ENCODE data around the gene GSE1. TPM values are rescaled to one million over a fixed set of nuclear protein-coding genes. Genes with fewer than 3 reads are reported as not detected.

The GSE1 gene
- total RNA-seq, 1 experiment from 2014 or later: 11.3 TPM

DNA sequence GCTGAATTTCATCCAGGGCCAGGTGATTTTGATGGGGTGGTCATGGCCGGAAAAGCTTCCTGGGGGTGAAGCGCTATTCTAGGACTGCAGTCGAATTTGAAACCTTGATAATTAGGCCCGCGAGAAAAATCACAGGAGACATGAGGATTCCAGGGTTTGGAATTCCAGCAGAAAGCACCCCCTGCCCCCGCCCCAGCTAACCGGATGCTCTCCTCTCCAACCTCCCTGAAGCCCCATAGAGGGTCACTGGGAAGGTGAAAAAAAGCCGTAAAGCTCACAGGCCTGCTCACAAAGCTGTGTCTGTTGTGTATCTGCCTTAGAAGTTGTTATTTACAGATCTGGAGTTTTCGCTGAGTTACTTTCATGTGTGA lies 76.8 kb downstream of the GSE1 start:
- DNase-seq (ENCODE audit: extremely low read depth, low read depth): no peak

DNA sequence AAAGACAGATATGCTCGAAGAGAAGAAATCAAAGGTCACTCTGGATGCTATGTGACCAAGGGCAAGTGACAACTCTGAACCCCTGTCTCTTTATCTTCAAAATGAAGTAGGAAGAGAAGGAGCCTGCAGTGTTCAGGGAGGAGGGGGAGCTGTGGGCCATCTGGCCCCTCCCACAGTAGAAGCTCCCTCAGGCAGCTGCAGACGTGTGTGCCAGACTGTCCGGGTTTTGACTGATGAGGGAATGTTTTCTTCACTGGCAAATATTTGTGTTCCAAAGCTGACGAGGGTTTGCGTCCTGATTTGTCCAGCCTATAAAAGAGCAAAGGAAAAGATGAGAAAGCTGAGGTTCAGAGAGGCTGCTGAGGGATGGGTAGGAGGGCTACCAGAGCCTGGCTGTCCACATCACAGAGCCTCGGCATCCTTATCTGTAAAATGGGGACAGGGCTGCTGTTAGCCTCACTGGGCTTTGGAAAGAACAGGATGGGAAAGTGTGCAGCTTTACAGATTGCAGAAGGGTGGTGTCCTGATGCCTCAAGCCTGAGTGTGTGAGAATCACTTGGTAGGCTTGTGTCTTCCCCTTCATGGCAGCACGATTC lies 77.4 kb downstream of the GSE1 start:
- DNase-seq (ENCODE audit: extremely low read depth, low read depth): no peak

DNA sequence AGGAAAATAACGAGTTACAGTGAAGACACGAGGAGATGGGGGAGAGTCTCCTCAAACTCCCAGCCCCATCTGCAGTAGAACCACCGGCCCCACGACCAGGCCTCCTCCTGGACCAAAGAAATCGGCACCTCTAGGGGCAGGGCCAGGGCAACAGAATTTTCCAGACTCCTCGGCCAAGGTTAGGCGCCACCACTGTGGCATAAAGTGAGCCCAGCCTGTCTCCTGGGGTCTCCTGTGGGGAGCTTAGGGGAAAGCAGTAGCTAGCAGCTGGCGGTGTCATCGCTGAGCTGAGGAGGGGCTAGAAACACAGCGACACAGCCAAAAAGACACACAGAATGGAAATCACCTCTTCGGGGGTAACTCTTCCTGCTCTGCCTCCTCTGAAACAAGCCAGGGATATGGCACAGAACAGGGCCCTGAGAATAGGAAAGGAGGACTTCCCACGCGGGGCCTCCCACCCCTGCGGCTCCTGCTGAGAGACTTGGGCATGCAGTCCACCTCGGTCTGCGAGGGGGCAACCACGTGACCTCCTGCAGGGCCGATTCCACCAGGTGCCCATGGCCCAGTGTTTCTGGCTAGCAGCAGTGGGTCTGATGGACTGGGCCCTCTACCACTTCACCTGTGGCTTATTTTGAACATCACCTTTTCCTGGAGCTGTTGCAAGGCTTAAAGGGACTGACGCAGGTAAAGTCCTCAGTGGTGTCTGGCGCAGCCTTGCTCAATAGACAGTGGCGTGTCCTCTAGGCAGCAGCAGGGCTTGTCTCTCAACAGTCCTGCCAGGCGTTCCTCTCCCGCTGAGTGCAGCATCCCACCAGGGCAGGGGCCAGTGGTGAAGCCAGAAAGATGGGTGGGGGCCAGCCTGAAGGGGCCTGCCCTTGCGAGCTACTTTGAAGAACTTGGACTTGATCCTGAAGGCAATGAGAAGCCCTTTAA lies 82.3 kb downstream of the GSE1 start:
- DNase-seq (ENCODE audit: extremely low read depth, low read depth): no peak

DNA sequence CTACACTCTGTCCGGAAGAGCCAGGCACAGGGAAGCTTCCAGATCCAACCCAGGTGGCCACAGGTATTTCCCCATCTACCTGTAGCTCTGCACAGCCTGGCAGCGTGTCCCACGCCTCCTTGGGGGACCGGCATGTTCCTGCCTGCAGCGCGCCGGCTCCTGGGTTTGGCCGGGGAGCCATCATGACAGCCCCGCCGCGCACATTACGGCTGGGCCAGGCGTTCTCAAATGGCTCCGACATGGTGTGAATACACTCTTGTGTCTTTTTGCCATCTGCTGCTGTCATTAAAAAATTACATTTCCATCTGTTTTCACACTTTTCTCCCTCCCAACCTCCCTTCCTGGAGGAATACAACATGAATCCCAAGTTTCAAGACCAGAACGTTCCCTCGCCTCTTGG lies 83.7 kb downstream of the GSE1 start:
- DNase-seq (ENCODE audit: extremely low read depth, low read depth): no peak

DNA sequence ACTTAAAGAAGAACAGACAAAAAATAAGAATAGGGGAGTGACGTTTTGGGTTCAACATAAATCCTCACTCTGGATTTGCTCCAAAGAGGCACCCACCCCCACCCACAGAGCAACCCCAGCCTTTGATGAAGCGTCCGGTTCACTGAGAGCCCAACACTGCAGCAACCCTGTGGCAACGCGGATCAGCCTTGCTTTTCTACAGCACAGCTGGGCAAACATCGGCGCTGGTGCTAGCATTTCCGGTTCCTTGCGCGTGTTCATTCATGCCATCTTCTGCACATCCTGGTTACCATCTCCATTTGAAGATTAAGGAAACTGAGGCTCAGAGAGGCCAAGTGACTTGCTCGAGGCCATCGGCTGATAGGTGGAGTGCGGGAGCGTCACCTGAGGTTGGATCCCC lies 84.3 kb downstream of the GSE1 start:
- no peak for DNase-seq (ENCODE audit: extremely low read depth, low read depth)

DNA sequence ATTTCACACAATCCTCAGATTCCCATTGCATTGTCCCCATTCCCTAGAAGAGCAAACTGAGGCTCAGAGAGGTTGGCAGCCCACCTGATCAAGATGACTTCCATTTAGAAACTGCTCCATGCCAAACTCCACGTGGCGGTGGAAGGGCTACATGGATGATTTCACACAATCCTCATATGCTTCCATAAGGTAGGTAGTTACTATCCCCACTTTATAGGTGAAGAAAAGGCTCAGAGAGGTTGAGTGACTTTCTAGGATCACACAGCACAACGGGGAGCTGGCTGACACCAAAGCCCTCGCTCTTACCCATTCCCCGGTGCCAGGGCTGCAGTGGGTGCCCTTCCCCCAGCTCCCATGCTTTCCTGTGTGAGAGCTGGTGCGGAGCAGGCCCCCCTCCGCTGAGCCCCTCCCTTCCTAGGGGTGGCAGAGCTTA lies 85.4 kb downstream of the GSE1 start:
- no peak for DNase-seq (ENCODE audit: extremely low read depth, low read depth)

DNA sequence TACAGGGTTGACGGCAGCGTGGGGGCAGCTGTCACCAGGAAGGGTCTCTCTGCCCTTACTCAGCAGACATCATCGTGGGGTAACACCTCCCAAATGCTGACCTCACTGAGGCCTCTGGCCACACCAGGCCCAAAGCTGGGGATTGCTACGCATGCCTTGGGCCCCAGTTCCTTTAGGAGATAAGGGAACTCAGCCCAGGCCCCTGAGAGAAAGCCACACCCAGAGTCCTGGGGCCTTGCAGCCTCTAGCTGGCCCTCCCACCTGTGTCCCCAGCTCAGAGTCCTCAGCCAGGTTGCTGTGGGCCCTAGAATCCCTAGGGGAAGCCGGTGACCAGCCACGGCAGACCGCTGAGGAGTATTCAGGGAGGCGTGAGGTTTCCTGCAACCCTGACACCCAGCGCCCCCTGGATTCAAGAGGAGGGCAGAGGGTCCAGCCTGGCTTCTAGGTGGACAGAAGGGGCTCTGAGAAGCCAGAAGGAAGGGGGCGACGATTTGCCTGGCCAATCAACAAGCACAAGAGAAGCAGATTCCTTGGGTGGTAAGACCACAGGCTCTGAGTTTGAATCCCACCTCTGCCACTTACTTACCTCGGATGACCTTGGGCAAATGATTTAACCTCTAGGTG lies 85.9 kb downstream of the GSE1 start:
- no peak for DNase-seq (ENCODE audit: extremely low read depth, low read depth)

DNA sequence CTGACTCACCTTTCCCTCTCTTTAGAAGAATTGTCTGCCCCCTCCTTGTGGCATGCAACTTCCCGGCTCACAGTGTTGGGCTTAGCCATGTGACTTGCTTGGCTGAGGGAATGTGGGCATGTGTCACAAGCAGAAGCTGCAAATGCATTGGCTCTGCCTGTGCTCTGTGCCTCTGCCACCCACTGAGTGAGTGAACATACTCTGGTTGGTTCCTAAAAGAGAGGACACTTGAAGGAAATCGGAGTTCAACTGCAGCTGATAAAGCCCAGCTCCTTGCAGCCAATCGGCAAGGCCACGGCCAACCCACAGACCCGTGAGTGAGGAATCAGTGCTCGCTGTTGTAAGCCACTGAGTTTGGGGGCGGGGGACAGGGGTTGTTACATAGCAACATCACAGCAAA lies 86.5 kb downstream of the GSE1 start:
- DNase-seq (ENCODE audit: extremely low read depth, low read depth): no peak

DNA sequence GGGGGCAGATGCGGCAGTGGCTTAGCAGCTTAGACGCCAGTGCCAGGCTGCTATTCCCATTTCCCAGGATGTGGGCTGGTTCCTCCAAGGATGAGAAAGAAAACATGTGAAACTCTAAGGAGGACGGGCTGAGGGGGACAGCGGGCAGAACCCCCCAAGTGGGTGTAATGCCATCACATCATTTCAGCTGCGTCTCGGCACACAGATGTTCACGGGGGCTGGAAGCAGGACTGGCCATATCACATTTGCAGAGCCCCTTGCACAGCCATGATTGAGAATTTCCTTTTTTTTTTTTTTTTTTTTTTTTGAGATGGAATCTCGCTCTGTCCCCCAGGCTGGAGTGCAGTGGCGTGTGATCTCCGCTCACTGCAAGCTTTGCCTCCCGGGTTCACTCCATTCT lies 90.9 kb downstream of the GSE1 start:
- no peak for DNase-seq (ENCODE audit: extremely low read depth, low read depth)

DNA sequence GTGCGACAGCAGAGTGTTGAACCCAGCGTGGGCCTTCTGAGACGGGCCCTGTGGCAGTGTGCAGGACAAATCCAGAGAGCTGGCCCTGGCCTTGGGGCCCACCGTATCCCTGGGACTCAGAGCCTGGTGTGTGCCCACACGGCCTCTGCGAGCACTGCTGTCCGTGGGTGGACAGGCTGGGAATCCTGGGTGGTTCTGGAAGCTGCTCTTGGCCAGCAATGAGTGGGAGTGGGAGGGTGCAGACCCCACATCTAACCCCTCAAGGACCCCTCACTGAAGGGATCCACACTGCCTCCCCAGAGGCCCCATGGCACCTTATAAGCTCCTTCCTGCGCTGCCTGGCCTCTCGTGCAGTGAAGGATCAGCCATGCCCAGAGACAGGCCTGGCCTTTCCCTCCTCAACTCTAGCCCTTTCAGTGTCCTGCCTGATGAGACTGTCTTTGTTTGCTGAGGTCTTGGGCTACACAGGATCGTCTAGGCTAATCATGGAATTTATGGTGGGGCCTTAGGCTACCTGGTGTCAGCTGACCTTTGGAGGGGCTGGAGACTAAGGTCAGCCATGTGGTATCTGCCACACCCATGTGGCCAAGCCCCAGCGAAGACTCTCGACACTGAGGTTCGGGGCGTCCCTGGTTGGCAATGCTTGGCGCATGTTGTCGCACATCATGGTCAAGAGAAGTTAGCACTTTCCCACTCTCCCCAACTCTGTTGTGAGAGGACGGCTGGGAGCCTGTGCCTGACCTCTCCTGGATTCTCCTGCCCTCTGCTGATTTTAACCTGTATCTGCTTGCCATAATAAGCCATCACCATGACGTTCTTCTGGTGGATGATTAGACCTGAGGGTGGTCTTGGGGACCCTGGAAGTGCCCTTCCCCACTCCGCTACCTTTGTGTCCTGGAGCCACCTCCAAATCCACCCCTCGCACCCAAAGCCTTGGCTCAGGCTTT lies 92.1 kb downstream of the GSE1 start:
- no peak for DNase-seq (ENCODE audit: extremely low read depth, low read depth)

DNA sequence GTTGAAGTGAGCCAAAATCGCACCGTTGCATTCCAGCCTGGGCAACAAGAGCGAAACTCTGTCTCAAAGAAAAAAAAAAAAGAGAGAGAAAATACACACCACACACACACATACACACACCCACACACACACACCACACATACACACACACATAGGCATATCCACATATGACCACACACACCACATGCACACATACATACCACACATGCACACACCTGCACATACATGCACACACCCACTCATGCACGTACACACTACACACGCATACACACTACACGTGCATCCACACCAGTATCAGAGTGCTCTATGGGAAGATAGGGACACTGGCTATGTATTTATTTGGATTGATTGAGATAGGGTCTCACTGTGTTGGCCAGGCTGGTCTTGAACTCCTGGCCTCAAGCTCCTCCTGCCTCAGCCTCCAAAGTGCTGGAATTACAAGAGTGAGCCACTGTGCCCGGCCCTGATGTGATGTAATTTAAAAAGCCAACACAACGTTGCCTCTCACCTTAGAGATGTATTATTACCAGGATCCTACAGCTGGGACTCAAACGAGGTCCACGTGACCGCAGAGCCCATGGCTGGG lies 93.4 kb downstream of the GSE1 start:
- no peak for DNase-seq (ENCODE audit: extremely low read depth, low read depth)

DNA sequence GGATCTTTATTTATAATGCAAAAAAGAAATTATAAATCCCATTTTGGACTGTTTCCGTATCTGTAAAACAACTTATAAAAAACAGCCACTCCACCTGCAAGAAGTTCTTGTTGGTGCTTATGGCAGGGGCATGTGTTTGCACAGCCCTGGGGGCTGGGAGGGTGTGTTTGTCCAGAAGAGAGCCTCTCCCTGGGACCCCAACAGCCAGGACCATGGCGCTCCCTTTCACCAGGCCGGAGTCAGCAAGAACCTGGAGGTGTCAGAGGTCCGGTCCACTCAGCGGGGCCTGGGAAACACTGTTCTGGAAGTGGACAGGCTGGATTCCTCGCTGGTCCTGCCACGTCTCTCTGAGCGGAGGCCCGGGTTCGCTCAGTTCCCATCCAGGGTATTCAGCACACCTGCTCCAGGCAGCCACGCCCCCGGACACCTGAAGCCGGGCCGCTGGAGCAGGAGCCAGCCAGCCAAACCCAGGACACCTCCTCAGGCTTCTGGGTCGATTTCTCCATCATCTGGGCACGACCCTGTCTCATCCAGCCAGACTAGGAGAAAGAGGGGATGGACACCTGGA lies 94.5 kb downstream of the GSE1 start:
- DNase-seq (ENCODE audit: extremely low read depth, low read depth): no peak

DNA sequence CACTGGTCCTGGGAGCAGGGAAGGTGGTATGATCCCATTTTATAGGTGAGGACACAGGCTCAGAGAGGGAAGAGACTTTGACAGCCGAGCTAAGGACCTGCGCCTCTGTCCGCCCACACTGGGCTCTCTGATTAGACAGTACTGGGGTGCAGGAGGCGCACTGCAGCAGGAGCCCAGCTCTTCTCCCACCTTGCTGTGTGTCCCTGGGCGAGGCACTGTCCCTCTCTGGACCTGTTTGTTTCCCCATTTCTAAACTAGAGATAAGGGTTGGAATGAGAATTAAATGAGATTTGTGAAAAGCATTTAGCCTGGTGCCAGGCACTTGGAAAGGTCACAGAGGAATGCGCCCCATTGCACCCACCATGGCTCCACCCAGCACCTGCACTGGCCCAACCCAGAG lies 95.2 kb downstream of the GSE1 start:
- no peak for DNase-seq (ENCODE audit: extremely low read depth, low read depth)

DNA sequence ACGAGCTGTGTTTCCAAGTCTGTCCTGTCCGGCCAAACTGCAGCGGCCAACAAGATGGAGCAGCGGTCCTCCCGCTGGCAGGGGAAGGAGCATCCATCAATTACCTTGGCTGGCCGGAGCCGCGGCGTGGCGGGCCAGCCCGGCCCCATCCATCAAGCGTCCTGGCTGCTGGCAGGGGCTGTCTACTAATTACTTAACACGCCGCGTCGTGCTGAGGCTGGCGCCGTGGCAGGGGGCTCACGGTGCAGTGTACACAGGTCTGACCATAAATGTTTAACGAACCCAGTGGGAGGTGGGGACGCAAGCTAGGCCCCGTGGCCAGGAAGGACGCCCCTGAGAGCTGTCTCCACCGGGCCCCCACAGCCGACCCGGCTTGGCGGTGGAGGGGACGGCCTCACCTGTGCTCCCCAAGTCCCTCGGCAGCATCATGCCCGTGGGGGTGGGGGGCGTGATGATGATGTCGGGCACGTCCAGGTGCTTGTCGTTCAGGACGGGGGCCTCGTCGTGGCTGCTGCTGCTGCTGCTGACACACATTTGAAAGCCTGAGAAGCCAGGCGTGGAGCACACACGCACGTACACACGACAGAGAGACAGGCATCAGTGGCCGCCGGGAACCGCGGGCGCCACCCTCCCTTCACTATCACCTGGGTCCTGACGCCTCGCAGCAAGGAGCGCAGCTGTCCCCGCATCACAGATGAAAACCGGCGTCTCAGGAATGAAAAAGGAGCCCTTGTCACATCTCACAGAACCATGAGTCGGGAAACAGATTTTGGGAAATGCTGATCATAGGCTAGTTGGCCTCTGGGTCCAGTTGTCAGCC lies 96.9 kb downstream of the GSE1 start:
- no peak for DNase-seq (ENCODE audit: extremely low read depth, low read depth)

DNA sequence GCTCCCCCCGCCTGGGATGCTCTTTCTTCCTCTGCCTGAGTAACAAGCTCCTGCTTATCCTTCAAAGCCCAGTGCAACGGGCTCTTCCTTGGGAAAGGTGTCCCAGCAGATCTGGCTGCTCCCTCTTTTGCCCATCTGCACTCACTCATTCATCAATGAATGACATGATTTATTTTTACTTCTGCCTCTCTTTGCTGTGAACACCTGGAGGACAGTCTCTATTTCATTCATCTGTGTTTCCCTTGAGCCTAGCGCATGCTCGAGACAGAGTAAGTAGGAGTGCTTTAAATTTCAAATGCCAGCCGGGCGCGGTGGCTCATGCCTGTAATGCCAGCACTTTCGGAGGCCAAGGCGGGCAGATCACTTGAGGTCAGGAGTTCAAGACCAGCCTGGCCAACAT lies 97.6 kb downstream of the GSE1 start:
- DNase-seq (ENCODE audit: extremely low read depth, low read depth): no peak

DNA sequence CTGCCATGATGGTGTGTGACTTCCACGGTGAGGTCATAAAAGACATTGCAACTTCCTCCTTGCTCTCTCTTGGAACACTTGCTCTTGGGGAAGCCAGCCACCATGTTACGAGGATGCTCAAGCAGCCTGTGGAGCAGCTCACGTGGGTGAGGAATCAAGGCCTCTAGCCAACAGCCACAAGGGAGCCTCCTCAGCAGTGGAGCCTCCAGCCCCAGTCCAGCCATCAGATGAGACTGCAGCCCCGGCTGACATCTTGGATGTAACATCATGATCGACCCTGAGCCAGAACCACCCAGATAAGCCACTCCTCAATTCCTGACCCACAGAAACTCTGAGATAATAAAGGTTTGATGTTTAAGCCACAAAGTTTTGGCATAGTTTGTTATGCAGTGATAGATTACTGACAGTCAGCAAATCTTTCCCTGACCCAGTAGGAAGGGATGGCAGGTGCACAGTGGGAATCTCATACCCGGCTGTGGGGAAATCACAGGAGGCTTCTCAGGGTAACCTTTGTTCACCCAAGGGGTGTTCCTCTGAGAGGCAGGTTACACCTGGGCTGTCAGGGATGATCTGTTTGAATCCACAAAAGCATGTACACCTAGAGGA lies 99.0 kb downstream of the GSE1 start:
- DNase-seq (ENCODE audit: extremely low read depth, low read depth): no peak

DNA sequence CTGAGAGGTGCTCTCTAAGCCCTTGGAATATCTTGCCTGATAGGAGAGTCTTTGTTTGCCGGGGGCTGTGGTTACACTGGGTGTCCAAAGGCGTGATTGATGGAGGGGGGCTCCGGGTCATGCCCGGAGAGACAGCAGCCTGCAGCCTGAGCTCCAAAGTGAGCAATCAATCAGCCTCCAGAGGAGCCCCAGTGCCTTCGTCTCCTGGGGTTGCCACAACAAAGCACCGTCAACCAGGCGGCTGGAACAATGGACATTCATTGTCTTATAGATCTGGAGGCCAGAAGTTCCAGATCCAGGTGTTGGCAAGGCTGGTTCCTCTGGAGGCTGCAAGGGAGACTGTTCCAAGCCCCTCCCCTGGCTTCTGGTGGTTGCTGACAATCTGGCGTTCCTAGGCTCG lies 99.7 kb downstream of the GSE1 start:
- no peak for DNase-seq (ENCODE audit: extremely low read depth, low read depth)

DNA sequence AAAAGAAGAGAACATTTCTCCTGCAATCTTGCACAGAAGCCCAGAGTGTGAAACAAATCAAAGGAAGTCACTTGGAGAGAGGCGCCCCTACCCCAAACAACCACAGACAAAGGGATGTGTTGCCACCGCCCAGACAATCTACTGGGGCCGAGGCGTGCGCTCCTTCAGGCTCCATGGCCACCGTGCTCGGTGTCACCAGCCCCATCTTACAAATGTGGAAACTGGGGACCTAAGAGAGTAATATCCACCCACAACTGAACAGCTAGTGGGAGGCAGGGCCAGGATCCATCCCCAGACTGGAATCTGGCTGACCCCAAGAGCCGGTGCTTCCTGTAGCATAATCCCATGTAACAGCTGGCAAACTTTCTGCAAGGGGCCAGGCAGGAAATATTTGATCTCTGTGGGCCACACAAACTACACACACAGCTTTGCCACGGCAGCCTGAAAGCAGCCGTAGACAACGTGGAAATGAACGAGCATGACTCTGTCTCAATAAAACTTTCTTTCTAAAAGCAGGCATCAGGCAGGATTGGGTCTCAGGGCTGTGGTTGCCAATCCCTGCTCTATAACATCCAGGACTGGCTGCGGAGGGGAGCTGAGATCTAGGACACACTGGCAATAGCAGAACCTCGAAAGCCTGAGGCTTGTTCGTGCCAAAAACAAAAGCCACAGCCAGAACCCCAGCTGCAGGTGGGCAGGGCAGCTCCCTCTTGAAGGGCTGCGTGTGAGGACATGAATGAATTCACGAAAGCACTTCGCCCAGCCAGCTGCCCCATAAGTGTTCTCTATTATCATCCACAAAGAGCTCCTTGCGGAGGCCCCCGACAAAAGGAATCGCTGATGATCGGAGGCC lies 102.3 kb downstream of the GSE1 start:
- DNase-seq (ENCODE audit: extremely low read depth, low read depth): no peak

Measured in NCI-H460 (cell line).